Neural progenitor cell (in vitro differentiated cells): Measurements from ENCODE around the gene MVD.

Experiments used
- CTCF ChIP-seq: fragments of 200-600 bp; sonication (generic); IDR thresholded peaks from 2 replicates; pipeline ENCODE4 v1.5.1; 2017; ENCODE audit warnings: antibody characterized with exemption, mild to moderate bottlenecking
- EZH2 ChIP-seq: fragments of 200-600 bp; sonication (generic); IDR thresholded peaks from 2 replicates; pipeline ENCODE4 v1.6.1; 2017; ENCODE audit warnings: antibody characterized with exemption, mild to moderate bottlenecking, moderate library complexity

DNA sequence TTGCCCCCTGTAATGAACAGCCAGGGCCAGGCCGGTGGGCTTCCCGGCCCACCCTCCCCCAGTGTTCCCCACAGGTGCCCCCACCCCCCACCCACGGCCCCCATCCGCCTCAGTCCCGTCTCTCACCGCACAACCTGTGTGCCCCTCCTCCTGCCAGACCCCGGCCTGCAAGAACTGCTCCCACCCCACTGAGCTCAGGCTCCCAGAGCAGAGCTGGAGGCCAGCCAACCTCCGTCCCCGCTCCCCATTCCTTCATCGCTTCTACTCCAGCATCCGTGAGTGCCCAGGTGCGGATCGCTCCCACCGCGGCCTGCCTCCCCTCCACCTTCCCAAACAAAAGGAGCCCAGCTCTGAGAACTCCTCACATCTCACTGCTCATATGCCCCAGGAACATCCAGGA lies 4.2 kb downstream of the MVD start:
- TF ChIP-seq CTCF (no peak), EZH2 (no peak)
